Astrocyte (in vitro differentiated cells and primary cell): Measurements from ENCODE around the gene SYT17. TPM values are rescaled to one million over a fixed set of nuclear protein-coding genes. Genes with fewer than 3 reads are reported as not detected.

Source experiments
- DNase-seq: peaks from one replicate; pipeline ENCODE4 v3.0.0-alpha.2; 2010; ENCODE audit warnings: low read depth
- FAIRE-seq: peaks from 2 replicates; lab custom pipeline; 2011; peaks lifted over from hg19 to GRCh38; lab: Jason Lieb, UNC
- H2AFZ ChIP-seq: 2 replicates; pipeline ENCODE4 v1.6.0; 2012; ENCODE audit warnings: low read depth, low read length, inconsistent platforms
- H3K27ac ChIP-seq: 2 replicates; pipeline ENCODE4 v1.5.1; 2011; ENCODE audit warnings: low read depth, low read length, inconsistent platforms
- H3K27me3 ChIP-seq: 2 replicates; pipeline ENCODE4 v1.6.0; 2011; ENCODE audit warnings: low read length, inconsistent platforms; ENCODE audit not compliant: insufficient read depth
- H3K36me3 ChIP-seq: 2 replicates; pipeline ENCODE4 v1.5.1; 2011; ENCODE audit warnings: low read length, inconsistent platforms; ENCODE audit not compliant: insufficient read depth
- H3K4me1 ChIP-seq: 2 replicates; pipeline ENCODE4 v1.5.1; 2011; ENCODE audit warnings: low read length, inconsistent platforms; ENCODE audit not compliant: insufficient read depth
- H3K4me2 ChIP-seq: 2 replicates; pipeline ENCODE4 v1.6.0; 2012; ENCODE audit warnings: low read length, inconsistent platforms
- H3K4me3 ChIP-seq: 2 replicates; pipeline ENCODE4 v1.5.1; 2011; ENCODE audit warnings: low read depth, mild to moderate bottlenecking, low read length, inconsistent platforms; ENCODE audit not compliant: insufficient read depth
- H3K79me2 ChIP-seq: 2 replicates; pipeline ENCODE4 v1.6.0; 2012; ENCODE audit warnings: mild to moderate bottlenecking, low read length, inconsistent platforms; ENCODE audit not compliant: insufficient read depth
- H3K9ac ChIP-seq: 2 replicates; pipeline ENCODE4 v1.6.0; 2012; ENCODE audit warnings: mild to moderate bottlenecking, low read length, inconsistent platforms
- H3K9me3 ChIP-seq: 2 replicates; pipeline ENCODE4 v1.5.1; 2012; ENCODE audit warnings: low read depth, mild to moderate bottlenecking, low read length, inconsistent platforms; ENCODE audit not compliant: insufficient read depth
- H4K20me1 ChIP-seq: 2 replicates; pipeline ENCODE4 v1.6.0; 2012; ENCODE audit warnings: low read length, inconsistent platforms; ENCODE audit not compliant: insufficient read depth
- H3K27ac Mint-ChIP-seq: one replicate; pipeline ENCODE4 v1.8.0; 2021; ENCODE audit warnings: mild to moderate bottlenecking, mixed read lengths; ENCODE audit not compliant: unreplicated experiment
- H3K27me3 Mint-ChIP-seq: one replicate; pipeline ENCODE4 v1.8.0; 2021; ENCODE audit warnings: low read depth, mixed read lengths; ENCODE audit not compliant: unreplicated experiment
- H3K36me3 Mint-ChIP-seq: one replicate; pipeline ENCODE4 v1.8.0; 2021; ENCODE audit warnings: low read depth, mixed read lengths; ENCODE audit not compliant: unreplicated experiment
- H3K4me1 Mint-ChIP-seq: one replicate; pipeline ENCODE4 v1.8.0; 2021; ENCODE audit warnings: low read depth, mixed read lengths; ENCODE audit not compliant: unreplicated experiment
- H3K4me3 Mint-ChIP-seq: one replicate; pipeline ENCODE4 v1.8.0; 2021; ENCODE audit warnings: mild to moderate bottlenecking, moderate library complexity, mixed read lengths; ENCODE audit not compliant: unreplicated experiment
- H3K9me3 Mint-ChIP-seq: one replicate; pipeline ENCODE4 v1.8.0; 2021; ENCODE audit warnings: mild to moderate bottlenecking, mixed read lengths; ENCODE audit not compliant: unreplicated experiment
- EZH2 ChIP-seq: IDR thresholded peaks from 2 replicates; pipeline ENCODE4 v1.6.1; 2012; ENCODE audit warnings: mild to moderate bottlenecking, low read length, inconsistent platforms; ENCODE audit not compliant: insufficient read depth
- total RNA-seq: library from RNA; stranded (reverse); gene quantifications from 2 replicates; pipeline ENCODE4 v1.2.1, GENCODE V29; 2021
- TF ChIP-seq, protein P1 (sequence below): IDR thresholded peaks from 2 replicates; pipeline ENCODE4 v1.5.1; 2011; ENCODE audit warnings: low read depth, mild to moderate bottlenecking, inconsistent platforms, low read length, moderate library complexity; ENCODE audit not compliant: insufficient read depth

SYT17 gene
- total RNA-seq, 1 donor from 2014 or later: 4.8 TPM

DNA sequence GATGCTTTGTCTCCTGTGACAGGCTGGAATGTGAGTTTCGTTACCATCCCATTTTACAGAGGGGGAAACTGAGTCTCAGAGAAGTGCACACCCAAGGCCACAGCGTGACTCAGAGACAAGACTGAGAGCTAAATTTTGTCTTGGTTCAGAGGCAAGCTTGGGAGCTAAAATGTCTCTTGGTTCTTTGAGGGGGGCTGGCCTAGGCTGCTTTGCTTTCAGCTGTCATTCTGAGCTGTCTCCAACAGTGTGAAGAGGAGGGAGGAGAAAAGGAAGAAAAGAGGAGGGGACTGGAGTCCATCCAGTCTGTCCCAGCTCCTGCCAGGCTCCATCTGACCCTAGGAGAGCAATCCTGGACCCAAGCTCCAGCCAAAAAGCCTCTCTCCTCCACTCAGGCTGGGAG is 117.4 kb downstream of the SYT17 start, which contains the start of gene CLEC19A:
Gene CLEC19A, plus strand, starts transcription at position 301 of the 400 bp plus-strand sequence. CDS start 121 bp downstream, outside the sequence.
- no peak for FAIRE-seq
- TF ChIP-seq, protein P1, sequence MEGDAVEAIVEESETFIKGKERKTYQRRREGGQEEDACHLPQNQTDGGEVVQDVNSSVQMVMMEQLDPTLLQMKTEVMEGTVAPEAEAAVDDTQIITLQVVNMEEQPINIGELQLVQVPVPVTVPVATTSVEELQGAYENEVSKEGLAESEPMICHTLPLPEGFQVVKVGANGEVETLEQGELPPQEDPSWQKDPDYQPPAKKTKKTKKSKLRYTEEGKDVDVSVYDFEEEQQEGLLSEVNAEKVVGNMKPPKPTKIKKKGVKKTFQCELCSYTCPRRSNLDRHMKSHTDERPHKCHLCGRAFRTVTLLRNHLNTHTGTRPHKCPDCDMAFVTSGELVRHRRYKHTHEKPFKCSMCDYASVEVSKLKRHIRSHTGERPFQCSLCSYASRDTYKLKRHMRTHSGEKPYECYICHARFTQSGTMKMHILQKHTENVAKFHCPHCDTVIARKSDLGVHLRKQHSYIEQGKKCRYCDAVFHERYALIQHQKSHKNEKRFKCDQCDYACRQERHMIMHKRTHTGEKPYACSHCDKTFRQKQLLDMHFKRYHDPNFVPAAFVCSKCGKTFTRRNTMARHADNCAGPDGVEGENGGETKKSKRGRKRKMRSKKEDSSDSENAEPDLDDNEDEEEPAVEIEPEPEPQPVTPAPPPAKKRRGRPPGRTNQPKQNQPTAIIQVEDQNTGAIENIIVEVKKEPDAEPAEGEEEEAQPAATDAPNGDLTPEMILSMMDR: no peak
- no peak for TF ChIP-seq EZH2
- H3K4me3 Mint-ChIP-seq: no peak within 1 kb of the TSS

GRCh38 chr16:19286827-19287226 is 118.8 kb downstream of the SYT17 start:
- H3K4me1 ChIP-seq: peaks cover 2% of the 10 kb centered on the region
- no peaks in the 10 kb centered on the region for H3K9me3 ChIP-seq
- DNase-seq (no peak), FAIRE-seq (no peak)
- no peak for TF ChIP-seq EZH2
- TF ChIP-seq, protein P1: no peak
- H3K36me3 ChIP-seq: no peaks in the 10 kb centered on the region
- no peaks in the 10 kb centered on the region for H3K79me2 ChIP-seq
- no peaks in the 10 kb centered on the region for H3K36me3 Mint-ChIP-seq
- no peaks in the 10 kb centered on the region for H3K27me3 ChIP-seq
- no peak overlapping the region for H3K9ac ChIP-seq
- no peak overlapping the region for H3K27ac ChIP-seq
- H3K4me3 Mint-ChIP-seq: no peak overlapping the region
- H3K4me1 Mint-ChIP-seq: peaks cover 2% of the 10 kb centered on the region
- H4K20me1 ChIP-seq: no peaks in the 10 kb centered on the region
- no peak overlapping the region for H3K4me2 ChIP-seq
- H3K27me3 Mint-ChIP-seq: peaks cover 7% of the 10 kb centered on the region
- peaks cover 3% of the 10 kb centered on the region for H3K9me3 Mint-ChIP-seq
- no peak overlapping the region for H2AFZ ChIP-seq
- no peak overlapping the region for H3K27ac Mint-ChIP-seq
- no peak overlapping the region for H3K4me3 ChIP-seq

More for the DNA sequence above, 117.4 kb downstream of the SYT17 start, which contains the start of gene CLEC19A:
- no peaks in the 10 kb centered on the region for H3K9me3 ChIP-seq
- Mint-ChIP-seq H3K27me3 (peaks cover 3% of the 10 kb centered on the region), H3K9me3 (peaks cover 6% of the 10 kb centered on the region), H3K36me3 (no peaks in the 10 kb centered on the region), H3K4me1 (peaks cover 5% of the 10 kb centered on the region), H3K27ac (no peak within 1 kb of the TSS)
- no peak within 1 kb of the TSS for H2AFZ ChIP-seq
- H3K9ac ChIP-seq: no peak within 1 kb of the TSS
- no peaks in the 10 kb centered on the region for H4K20me1 ChIP-seq
- peaks cover 2% of the 10 kb centered on the region for H3K4me1 ChIP-seq
- no peaks in the 10 kb centered on the region for H3K36me3 ChIP-seq
- H3K4me3 ChIP-seq: no peak within 1 kb of the TSS
- H3K4me2 ChIP-seq: no peak within 1 kb of the TSS
- no peak within 1 kb of the TSS for H3K27ac ChIP-seq
- no peaks in the 10 kb centered on the region for H3K27me3 ChIP-seq
- DNase-seq: no peak
- no peaks in the 10 kb centered on the region for H3K79me2 ChIP-seq

DNA sequence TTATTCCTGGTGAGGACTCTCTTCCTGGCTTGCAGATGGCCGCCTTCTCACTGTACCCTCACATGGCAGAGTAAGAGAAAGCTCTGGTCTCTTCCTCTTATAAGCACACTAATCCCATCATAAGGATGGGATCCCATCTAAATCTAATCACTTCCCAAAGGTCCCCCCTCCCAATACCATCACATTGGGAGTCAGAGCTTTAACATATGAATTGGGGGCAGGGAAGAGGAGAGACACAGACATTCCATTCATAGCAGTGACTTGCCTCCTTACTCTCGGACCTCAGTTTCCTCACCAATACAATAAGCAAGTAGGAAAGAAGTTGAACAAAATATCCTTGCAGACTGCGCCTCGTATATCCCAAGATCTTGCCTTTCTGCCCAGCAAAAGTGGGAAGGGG is 119.2 kb downstream of the SYT17 start:
- no peak overlapping the region for H3K4me2 ChIP-seq
- Mint-ChIP-seq H3K27me3 (peaks cover 7% of the 10 kb centered on the region), H3K4me3 (no peak overlapping the region), H3K27ac (no peak overlapping the region), H3K9me3 (peaks cover 2% of the 10 kb centered on the region), H3K36me3 (no peaks in the 10 kb centered on the region), H3K4me1 (peaks cover 2% of the 10 kb centered on the region)
- no peak overlapping the region for H3K9ac ChIP-seq
- DNase-seq (no peak), FAIRE-seq (no peak)
- H4K20me1 ChIP-seq: no peaks in the 10 kb centered on the region
- H2AFZ ChIP-seq: no peak overlapping the region
- no peak overlapping the region for H3K27ac ChIP-seq
- H3K79me2 ChIP-seq: no peaks in the 10 kb centered on the region
- no peak overlapping the region for H3K4me3 ChIP-seq
- no peaks in the 10 kb centered on the region for H3K9me3 ChIP-seq
- no peaks in the 10 kb centered on the region for H3K36me3 ChIP-seq
- TF ChIP-seq EZH2: no peak
- TF ChIP-seq, protein P1: no peak
- no peaks in the 10 kb centered on the region for H3K27me3 ChIP-seq
- H3K4me1 ChIP-seq: peaks cover 2% of the 10 kb centered on the region
